Fibroblast of skin of left biceps (primary cell): Measurements from ENCODE around the gene TMEM181.
A peak's percentile ranks its signal among the peaks of the same experiment; 100 is the strongest.
"Not testable (repeated sequence)": the region's sequence is repeated elsewhere in the genome, so short reads cannot be mapped to it uniquely, and the experiment has no call there.

Experiments
- DNase-seq, 2 experiments: peaks; one replicate each; pipeline ENCODE4 v3.0.0-alpha.2; 2013; ENCODE audit warnings: low read depth in 2 of 2

TMEM181 gene

DNA sequence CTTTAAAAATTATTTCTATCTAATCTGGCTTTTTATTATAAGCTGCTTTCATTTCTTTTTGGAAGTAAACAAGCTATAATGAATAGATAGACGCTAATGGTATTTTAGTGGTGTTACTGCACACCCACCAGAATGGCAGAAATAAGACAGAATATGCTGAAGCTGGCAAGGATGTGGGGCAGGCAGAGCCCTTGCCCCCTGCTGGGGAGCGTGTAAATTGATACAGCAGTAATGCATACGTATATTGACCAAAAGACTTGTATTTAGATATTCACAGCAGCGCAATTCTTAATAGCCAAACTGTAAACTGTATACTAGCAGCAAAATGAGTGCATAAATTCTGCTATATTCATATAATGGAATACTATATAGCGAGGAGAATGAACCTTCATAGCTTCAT is 35.3 kb downstream of the TMEM181 start:
- DNase-seq, result no peak

DNA sequence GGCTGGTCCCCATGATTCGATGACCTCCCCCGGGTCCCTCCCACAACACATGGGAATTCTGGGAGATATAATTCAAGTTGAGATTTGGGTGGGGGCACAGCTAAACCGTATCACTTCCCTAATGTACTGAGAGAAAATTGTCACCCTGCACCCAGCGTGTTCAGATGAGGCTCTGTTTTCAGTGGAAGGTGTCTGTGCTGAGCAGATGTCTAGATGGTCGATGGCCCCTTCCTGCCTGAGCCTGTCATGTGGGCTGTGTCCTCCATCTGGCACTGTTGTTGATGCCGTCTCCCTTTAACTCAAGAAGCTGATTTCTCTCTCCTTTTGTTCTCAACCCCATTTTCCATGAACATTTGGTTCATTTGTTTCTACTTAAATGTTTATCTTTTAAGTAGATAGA is 37.0 kb downstream of the TMEM181 start:
- DNase-seq, result no peak

DNA sequence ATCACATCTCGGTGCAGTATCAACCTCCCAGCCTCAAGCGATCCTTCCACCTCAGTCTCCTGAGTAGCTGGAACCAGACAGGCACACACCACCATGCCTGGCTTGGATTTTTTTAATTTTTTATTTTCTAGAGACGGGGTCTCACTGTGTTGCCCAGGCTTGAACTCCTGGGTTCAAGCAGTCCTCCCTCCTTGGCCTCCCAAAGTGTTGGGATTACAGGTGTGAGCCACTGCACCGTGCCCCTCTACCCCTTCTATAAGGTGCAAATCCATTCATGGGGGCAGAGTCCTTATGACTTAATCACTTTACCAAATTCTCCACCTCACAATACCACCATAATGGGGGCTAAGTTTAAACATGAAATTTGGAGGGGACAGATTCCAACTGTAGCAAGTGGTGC is 37.7 kb downstream of the TMEM181 start:
- DNase-seq, result no peak

DNA sequence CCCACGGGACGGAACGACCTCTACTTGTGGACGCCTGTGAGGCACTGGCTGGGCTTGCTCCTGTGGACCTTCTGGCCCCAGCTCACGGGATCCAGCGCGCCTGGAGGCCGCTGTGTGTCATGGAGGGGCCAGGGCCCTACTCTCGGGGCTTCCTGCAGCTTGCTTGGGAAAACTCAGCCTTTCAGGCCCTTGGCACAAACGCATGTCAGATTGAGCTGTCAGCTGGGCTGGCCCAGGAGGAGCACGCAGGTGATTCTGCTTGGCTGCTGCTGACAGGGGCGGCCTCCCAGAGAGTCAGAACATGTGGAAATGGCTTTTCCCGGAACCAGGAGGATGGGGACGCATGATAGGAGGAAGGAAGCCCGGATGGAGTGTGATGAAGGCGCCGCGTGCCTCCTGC is 39.7 kb downstream of the TMEM181 start:
- no peak for DNase-seq

DNA sequence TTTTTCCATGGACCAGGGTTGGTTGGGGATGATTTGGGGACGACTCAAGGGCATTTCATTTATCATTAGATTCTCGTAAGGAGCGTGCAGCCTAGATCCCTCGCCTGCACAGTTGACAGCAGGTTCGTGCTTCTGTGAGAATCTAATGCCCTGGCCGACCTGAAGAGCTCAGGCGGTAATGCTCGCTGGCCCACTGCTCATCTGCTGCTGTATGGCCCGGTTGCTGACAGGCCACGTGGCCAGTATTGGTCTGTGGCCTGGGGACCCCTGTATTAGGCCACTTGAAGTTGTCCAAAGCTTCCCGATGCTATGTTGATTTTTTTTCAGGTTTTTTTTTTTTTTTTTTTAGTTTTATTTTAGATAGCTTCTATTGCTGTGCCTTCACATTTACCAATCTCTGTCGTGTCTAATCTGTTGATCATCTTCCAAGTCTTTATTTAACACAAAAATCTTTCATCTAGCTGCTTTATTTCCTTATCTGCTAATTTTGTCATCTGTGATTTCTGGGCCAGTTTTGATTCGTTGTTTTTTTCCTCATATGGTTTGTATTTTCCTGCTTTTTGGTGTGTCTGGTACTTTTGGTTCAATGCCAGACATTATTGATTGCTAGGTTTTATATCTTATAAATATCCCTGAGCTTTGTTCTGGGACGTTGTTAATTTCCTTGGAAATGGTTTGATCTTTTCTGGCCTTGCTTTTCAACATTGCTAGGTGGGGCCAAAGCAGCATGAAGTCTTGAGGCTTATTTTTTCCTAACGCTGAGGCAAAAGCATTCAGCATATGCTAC is 43.6 kb downstream of the TMEM181 start:
- DNase-seq, result no peak

DNA sequence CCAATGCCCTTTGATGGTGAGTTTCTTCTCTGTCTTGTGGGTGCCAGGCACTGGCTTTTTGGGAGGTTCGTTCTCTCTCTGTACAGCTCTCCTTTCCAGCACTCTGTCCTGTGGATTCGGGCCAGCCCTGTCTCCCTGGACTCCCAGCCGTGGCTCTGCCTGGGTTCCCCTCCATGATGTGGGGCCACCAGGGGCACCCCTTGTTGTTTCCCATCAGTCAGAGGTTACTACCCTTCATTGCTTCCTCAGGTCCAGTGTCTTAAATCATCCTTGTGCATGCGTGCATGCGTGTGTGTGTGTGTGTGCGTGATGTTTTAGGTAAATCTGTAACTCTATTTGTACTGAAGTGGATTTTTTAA is 44.1 kb downstream of the TMEM181 start:
- no peak for DNase-seq

GRCh38 chr6:158605266-158605878 is 45.5 kb downstream of the TMEM181 start:
- DNase-seq, result peak; percentile 32 to 44

- DNase-seq, result not testable (repeated sequence)
Observed at GRCh38 chr6:158606011-158606410, 46.1 kb downstream of the TMEM181 start.

GRCh38 chr6:158606935-158607334 is 47.0 kb downstream of the TMEM181 start:
- no peak for DNase-seq

DNA sequence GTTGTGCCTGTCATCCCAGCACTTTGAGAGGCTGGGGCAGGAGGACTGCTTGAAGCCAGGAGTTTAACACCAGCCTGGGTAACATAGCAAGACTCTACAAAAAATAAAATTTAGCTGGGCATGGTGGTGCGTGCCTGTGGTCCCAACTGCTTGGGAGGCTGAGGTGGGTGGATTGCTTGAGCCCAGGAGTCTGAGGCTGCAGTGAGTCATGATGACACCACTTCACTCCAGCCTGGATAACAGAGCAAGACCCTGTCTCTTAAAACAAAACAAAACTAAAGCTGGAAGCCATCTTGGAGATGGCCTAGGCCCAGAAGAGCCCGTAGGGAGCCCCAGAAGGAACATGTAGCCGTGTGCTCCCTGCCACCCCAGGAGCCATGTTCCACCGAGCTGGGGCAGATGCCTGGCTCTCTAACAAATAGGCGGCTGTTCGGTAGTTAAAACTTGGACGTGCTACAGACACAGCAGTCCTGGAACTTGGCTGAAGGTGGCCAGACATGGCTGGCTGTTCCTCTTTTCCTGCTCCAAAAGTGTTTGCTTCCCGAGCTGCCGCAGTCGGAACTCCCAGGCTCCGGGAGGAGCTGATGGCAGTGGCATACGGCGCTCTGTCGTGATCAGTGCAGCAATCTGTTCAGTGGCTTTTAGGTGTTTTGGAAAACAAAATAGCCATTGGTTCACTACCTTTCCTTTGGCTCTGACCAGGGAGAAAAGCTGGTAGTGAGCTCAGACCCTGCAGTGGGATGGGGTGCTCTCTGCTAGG is 47.7 kb downstream of the TMEM181 start:
- no peak for DNase-seq

- DNase-seq, result no peak
Observed at GRCh38 chr6:158608221-158608620, 48.3 kb downstream of the TMEM181 start.

GRCh38 chr6:158609455-158610155 is 49.7 kb downstream of the TMEM181 start:
- DNase-seq, result no peak

DNA sequence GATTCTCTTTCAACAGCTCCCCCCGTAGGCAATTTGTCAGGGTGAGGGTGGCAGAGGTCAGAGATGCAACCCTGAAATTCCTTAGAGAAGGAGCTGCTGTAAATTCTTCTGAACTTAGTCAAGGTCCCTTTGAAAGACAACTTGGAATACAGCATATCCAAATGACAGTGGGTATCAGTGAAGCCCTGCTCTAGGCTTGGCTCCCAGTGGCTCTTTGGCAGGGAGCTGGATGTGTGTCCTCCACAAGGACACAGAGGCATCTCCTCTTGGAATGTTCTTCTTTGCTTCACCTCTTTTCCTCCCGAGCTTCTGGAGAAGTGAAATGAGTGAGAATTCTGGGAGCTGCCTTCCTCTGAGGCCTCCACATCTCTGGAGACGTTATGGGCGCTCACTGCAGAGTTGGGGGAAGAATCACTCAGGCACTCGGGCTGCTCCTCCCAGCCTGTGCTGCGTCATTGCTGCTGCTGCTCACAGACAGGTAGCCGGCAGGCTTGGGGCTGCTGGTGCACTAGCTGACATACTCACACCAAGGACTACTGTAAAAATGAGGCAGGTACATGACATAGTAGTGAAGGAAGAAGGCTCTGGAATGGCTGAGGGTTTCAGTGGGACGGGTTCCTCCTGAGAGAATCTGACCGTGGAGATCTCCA is 50.6 kb downstream of the TMEM181 start:
- no peak for DNase-seq

DNA sequence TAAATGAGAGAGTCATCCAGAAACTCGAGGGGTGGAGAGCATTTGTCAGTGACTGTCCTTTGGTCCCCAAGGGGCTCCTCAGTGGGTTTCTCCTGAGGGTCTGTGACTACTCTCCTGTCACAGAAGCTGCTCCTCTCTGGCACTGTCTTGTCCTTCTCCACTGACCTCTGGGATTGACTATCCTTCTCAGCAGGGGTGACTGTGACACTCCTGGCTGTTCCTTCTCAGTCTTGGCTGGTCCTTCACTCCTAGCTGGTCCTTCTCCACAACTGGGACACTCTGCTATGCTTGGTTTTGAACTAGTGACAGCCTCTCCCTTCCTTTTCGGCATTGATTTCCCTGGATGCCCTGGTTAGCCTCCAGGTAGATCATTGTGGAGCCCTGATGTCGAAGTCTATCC is 51.1 kb downstream of the TMEM181 start:
- DNase-seq, result no peak

- no peak for DNase-seq
Observed at GRCh38 chr6:158611541-158612370, 51.9 kb downstream of the TMEM181 start.

- DNase-seq, result not testable (repeated sequence)
Observed at GRCh38 chr6:158614606-158615005, 54.7 kb downstream of the TMEM181 start.

DNA sequence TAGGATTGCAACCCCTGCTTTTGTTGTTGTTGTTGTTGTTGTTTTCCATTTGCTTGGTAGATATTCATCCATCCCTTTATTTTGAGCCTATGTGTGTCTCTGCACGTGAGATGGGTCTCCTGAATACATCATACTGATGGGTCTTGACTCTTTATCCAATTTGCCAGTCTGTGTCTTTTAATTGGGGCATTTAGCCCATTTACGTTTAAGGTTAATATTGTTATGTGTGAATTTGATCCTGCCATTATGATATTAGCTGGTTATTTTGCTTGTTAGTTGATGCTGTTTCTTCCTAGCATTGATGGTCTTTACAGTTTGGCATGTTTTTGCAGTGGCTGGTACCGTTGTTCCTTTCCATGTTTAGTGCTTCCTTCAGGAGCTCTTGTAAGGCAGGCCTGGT is 58.4 kb downstream of the TMEM181 start:
- not testable (repeated sequence) for DNase-seq

- no peak for DNase-seq
Observed at GRCh38 chr6:158619922-158620801, 60.3 kb downstream of the TMEM181 start.

DNA sequence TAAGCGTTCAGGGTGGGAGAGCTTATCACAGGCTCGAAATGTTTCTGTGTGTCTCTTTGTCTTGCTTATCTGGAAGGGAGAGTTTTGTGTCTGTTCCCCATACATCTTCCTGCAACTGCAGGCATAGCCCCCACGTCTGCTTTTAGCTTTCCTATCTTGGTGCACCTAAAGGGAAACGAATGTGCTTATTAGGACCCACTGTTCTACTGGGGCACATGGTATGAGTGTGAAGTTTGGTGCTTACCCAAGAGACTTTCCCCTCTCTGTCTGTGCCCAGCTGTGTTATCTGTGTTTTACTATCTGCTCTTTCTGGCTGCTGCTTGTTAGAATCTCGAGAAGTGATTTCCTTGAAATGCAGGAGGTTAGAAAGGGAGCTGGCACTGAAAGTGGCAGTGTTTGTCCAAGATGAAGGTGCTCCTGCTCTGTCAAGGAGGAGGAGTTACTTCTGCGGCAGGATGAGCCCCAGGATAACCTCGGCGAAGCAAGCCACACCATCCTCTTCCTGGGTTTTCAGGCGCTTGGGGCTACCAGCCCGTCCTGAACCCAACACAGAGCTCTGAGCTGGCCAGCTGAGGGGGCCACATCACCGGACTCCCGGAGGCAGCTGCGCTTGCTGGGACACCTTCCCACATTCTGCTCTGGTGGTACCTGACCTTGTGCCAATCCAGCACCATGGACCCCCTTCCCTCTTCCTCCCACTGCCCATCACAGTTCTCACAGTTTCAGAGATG is 61.2 kb downstream of the TMEM181 start:
- DNase-seq, result no peak
